ENCODE measurements around the gene SPNS3. TPM values are rescaled to one million over a fixed set of nuclear protein-coding genes. Genes with fewer than 3 reads are reported as not detected.

SPNS3 gene
- total and polyA plus RNA-seq, 7 donors: 1.6 TPM; not detected in 6

DNA sequence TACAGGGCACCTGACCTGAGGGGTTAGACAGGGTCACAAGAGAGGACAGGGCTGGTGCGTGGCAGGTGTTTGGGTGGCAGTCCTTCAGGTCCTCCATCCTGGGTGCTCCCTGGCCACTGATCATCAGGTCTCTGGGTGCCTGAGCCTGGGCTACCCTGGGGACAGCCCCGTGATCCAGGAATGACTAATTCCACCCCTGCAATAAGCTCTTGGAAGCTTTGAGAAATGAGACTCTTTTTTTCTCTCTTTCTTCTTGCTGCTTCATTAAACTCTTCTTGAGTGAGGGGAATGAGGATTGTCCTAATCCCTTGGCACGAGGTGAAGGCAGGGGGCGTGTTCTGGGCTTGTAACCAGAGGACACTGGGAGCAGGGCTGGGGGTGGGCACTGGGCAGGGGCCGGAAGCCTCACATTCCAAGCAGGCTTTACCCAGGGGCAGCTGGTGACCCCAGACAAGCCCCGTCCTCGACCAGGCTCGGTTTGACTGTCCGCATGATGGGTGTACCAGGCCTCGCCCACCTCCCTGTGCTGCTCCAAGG lies 43.6 kb downstream of the SPNS3 start:
- no peak for TF ChIP-seq POLR2AphosphoS5 (IDR thresholded peaks at IDR 0.05)
- TF ChIP-seq, protein P1, sequence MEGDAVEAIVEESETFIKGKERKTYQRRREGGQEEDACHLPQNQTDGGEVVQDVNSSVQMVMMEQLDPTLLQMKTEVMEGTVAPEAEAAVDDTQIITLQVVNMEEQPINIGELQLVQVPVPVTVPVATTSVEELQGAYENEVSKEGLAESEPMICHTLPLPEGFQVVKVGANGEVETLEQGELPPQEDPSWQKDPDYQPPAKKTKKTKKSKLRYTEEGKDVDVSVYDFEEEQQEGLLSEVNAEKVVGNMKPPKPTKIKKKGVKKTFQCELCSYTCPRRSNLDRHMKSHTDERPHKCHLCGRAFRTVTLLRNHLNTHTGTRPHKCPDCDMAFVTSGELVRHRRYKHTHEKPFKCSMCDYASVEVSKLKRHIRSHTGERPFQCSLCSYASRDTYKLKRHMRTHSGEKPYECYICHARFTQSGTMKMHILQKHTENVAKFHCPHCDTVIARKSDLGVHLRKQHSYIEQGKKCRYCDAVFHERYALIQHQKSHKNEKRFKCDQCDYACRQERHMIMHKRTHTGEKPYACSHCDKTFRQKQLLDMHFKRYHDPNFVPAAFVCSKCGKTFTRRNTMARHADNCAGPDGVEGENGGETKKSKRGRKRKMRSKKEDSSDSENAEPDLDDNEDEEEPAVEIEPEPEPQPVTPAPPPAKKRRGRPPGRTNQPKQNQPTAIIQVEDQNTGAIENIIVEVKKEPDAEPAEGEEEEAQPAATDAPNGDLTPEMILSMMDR (IDR thresholded peaks at IDR 0.05): no peak
- no peak for TF ChIP-seq POLR2A (IDR thresholded peaks at IDR 0.05)
- TF ChIP-seq EP300 (IDR thresholded peaks at IDR 0.05): no peak
- DNase-seq: no peak

DNA sequence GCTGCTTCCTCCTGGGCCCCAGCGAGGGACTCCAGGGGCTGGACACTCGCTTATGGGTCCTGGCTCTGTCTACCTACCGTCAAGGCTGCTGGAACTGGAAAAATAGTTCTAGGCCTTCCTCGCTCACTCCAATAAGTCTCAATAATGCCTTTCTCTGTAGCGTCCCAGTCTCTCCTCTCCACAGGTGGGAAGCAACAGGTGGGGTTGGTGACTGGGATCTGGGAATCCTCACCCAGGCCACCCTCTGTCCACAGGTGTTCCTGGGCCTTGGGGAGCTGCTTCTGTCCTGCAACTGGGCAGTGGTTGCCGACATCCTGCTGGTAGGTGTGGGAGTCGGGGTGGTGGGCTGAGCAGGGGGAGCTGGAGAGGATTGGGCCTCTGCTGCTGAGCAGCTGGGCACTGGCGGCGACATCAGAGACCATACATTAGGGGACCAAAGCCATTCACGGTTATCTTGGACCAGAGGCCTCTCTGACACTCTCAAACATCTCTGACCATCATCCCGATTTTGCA lies 44.6 kb downstream of the SPNS3 start:
- intact Hi-C loops (cut with DNase I): no loop called here
- no peaks in the 10 kb centered on the region for H3K4me1 ChIP-seq

More for the DNA sequence above, 43.6 kb downstream of the SPNS3 start:
- Histone ChIP-seq H3K4me1 (no peaks in the 10 kb centered on the region), H3K27me3 (no peaks in the 10 kb centered on the region), H3K27ac (no peak overlapping the region), H3K36me3 (no peaks in the 10 kb centered on the region), H3K4me3 (no peak overlapping the region), H3K9me3 (no peaks in the 10 kb centered on the region)
- intact Hi-C loops (cut with DNase I): no loop called here
- WGBS, 2 donors: 60 to 76% methylated on average over 10 of the region's 10 CpGs

DNA sequence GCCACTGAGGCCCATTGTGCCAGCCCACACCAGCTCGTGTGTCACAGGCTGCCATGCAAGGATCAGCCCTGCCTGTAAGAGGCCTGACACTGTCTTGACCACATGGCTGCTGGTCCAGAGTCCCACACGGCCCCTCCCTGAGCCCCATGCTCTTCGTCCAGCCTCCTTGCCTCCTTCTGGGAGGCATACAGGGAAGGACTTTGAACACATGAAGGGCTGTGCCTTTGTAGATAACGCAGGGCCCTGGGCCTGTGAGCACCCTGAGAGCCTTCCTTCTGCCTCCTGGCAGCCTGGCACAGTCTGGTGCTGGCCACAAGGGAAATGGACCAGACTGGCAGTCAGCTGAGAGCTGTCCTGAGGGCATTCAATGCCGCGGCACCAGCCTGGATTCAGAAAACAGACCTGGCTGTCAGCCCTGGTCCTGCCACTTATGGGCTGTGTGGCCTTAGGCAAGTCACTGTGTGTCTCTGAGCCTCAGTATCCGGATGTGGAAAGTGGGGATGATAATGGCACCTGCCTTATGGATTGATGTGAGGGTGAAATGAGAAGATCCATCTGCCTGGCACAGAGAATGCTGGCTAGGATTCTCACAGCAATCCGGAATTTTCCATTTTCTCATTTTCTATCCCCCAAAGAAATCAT lies 45.7 kb downstream of the SPNS3 start:
- Histone ChIP-seq H3K27ac (no peak overlapping the region), H3K27me3 (no peaks in the 10 kb centered on the region), H3K9me3 (no peaks in the 10 kb centered on the region), H3K4me1 (no peaks in the 10 kb centered on the region), H3K36me3 (no peaks in the 10 kb centered on the region), H3K4me3 (no peak overlapping the region)
- intact Hi-C loops (cut with DNase I): no loop called here
- TF ChIP-seq EP300 (IDR thresholded peaks at IDR 0.05) (no peak), POLR2AphosphoS5 (IDR thresholded peaks at IDR 0.05) (no peak), POLR2A (IDR thresholded peaks at IDR 0.05) (no peak)
- TF ChIP-seq, protein P1 (IDR thresholded peaks at IDR 0.05): no peak
- DNase-seq: no peak
- WGBS, 2 donors: 33 to 79% methylated on average over 8 of the region's 8 CpGs

More for the DNA sequence above, 44.6 kb downstream of the SPNS3 start:
- Histone ChIP-seq H3K4me3 (no peak overlapping the region), H3K27me3 (no peaks in the 10 kb centered on the region), H3K36me3 (no peaks in the 10 kb centered on the region), H3K27ac (no peak overlapping the region), H3K9me3 (no peaks in the 10 kb centered on the region)
- 92 to 93% methylated on average over 11 of the region's 11 CpGs for WGBS, 2 donors
- no peak for TF ChIP-seq POLR2AphosphoS5 (IDR thresholded peaks at IDR 0.05)
- no peak for TF ChIP-seq EP300 (IDR thresholded peaks at IDR 0.05)
- TF ChIP-seq, protein P1 (IDR thresholded peaks at IDR 0.05): no peak
- no peak for TF ChIP-seq POLR2A (IDR thresholded peaks at IDR 0.05)
- DNase-seq: no peak

DNA sequence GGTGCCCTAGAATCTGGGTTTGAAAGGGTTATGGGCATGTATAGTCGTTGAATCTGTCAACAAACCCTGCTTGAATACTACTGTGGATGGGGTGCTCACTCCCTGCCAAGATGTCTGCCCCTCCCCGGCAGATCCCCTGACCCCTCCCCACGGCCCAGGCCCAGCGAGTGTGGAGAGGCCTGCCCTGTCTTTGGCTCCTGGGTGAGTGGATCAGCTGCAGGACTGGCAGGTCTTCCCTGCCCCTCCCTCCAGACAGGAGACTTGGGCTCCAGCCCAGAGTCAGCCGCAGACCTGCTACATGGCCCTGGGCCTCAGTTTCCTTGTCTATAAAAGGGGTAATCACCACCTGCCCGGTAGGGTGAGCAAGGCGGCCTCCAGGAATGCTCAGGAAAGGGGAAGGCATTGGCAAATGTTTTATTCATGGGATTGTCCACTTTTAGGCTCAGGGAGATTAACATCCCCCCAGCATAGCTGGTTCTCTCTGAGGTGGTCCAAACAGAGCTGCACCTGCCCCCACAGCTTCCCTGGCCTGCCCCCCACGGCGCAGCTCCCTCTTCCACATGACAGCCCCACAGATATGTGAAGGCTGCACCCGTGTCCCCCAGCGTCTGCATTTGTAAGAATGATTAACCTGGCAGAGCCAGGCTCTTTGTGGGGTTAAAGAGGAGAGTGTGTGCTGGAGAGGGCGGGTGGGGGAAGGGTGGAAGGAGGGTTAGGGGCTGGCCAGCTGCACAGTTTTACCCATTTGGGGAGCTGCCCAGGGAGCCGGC lies 46.4 kb downstream of the SPNS3 start:
- no peak for DNase-seq
- Histone ChIP-seq H3K27me3 (no peaks in the 10 kb centered on the region), H3K4me3 (no peak overlapping the region), H3K9me3 (no peaks in the 10 kb centered on the region), H3K27ac (no peak overlapping the region), H3K4me1 (no peaks in the 10 kb centered on the region), H3K36me3 (no peaks in the 10 kb centered on the region)
- TF ChIP-seq, protein P1 (IDR thresholded peaks at IDR 0.05): no peak
- no peak for TF ChIP-seq EP300 (IDR thresholded peaks at IDR 0.05)
- no peak for TF ChIP-seq POLR2AphosphoS5 (IDR thresholded peaks at IDR 0.05)
- intact Hi-C loops (cut with DNase I): no loop called here
- 16 to 58% methylated on average over 13 of the region's 13 CpGs for WGBS, 2 donors
